H1 (cell line): ENCODE results near the gene SUGP2.

Source experiments
- CEBPB ChIP-seq: IDR thresholded peaks from 2 replicates; pipeline ENCODE4 v1.6.1; 2012; ENCODE audit warnings: low read depth, low read length
- CTCF ChIP-seq, 3 experiments: IDR thresholded peaks; 1 replicate in 2 of 3; 2 replicates in 1 of 3; pipeline versions ENCODE4 v1.5.1 to v1.6.1; 2011; ENCODE audit warnings: low read length in 3 of 3, mild to moderate bottlenecking in 3 of 3, inconsistent platforms in 2 of 3, low read depth in 1 of 3, moderate library complexity in 1 of 3; ENCODE audit not compliant: insufficient read depth in 1 of 3; ENCODE audit errors: control extremely low read depth in 1 of 3
- EGR1 ChIP-seq: IDR thresholded peaks from 2 replicates; pipeline ENCODE4 v1.6.1; 2011; ENCODE audit warnings: low read depth, low read length, borderline replicate concordance
- EZH2 ChIP-seq: fragments of 200-600 bp; sonication (generic); IDR thresholded peaks from 2 replicates; pipeline ENCODE4 v1.7.1; 2012; ENCODE audit warnings: low read depth, mild to moderate bottlenecking, moderate library complexity, low read length, inconsistent platforms; ENCODE audit not compliant: severe bottlenecking
- GABPA ChIP-seq: IDR thresholded peaks from 2 replicates; pipeline ENCODE4 v1.6.1; 2011; ENCODE audit warnings: mild to moderate bottlenecking, low read length, moderate library complexity, borderline replicate concordance; ENCODE audit not compliant: insufficient read depth
- HDAC2 ChIP-seq, 2 experiments: fragments of 300-600 bp in 1 of 2; sonication (generic) in 1 of 2; IDR thresholded peaks; 2 replicates each; pipeline ENCODE4 v1.6.1; 2011 to 2012; ENCODE audit warnings: low read depth in 2 of 2, low read length in 2 of 2, mild to moderate bottlenecking in 2 of 2, moderate library complexity in 2 of 2, borderline replicate concordance in 1 of 2, inconsistent platforms in 1 of 2
- POLR2A ChIP-seq, 2 experiments: IDR thresholded peaks; 1 replicate in 1 of 2; 2 replicates in 1 of 2; pipeline ENCODE4 v1.6.1; 2011; ENCODE audit warnings: low read depth in 2 of 2, low read length in 2 of 2, mild to moderate bottlenecking in 2 of 2; ENCODE audit errors: control extremely low read depth in 1 of 2
- POLR2AphosphoS5 ChIP-seq: IDR thresholded peaks from 2 replicates; pipeline ENCODE4 v1.6.1; 2011; ENCODE audit warnings: low read depth, low read length
- RBBP5 ChIP-seq: IDR thresholded peaks from 2 replicates; pipeline ENCODE4 v1.7.1; 2012; ENCODE audit warnings: low read depth, mild to moderate bottlenecking, inconsistent platforms, low read length, moderate library complexity, borderline replicate concordance

- TF ChIP-seq CTCF (IDR thresholded peaks at IDR 0.05; ENCODE audit: control extremely low read depth in 1 of 3, insufficient read depth in 1 of 3, low read depth in 1 of 3, low read length in 3 of 3) (peak; percentile 60 to 84 (median 73)), POLR2A (IDR thresholded peaks at IDR 0.05; ENCODE audit: control extremely low read depth in 1 of 2, low read depth in 2 of 2, low read length in 2 of 2) (peak in 1 of 2 experiments; percentile 17; a peak in 1 of 3 replicates), EZH2 (no peak), POLR2AphosphoS5 (no peak), EGR1 (no peak), CEBPB (no peak), HDAC2 (IDR thresholded peaks at IDR 0.05; ENCODE audit: borderline replicate concordance in 1 of 2, low read depth in 2 of 2, low read length in 2 of 2) (no peak), RBBP5 (no peak), GABPA (no peak)
Observed at GRCh38 chr19:18995804-18996241, 37.5 kb downstream of the SUGP2 start.
